Activated T-cell treated with anti-CD3 and anti-CD28 coated beads for 24 hours (primary cell): ENCODE results near the gene DNAAF2.
"Not testable (repeated sequence)": the region's sequence is repeated elsewhere in the genome, so short reads cannot be mapped to it uniquely, and the experiment has no call there.

ENCODE experiments used
- DNase-seq: peaks from one replicate; pipeline ENCODE4 v3.0.0-alpha.2; 2020; ENCODE audit warnings: low read depth

DNAAF2 gene

GRCh38 chr14:49622022-49622607, 12.9 kb downstream of the DNAAF2 start:
- DNase-seq, result no peak

- DNase-seq, result peak; percentile 44
These were observed 13.7 kb downstream of the DNAAF2 start for GRCh38 chr14:49621114-49621881.

- DNase-seq, result peak; percentile 93
These were observed 14.6 kb downstream of the DNAAF2 start, which contains the start of the genes MGAT2 and RPL36AL for GRCh38 chr14:49620182-49621113. Gene MGAT2, plus strand, starts transcription at chr14:49620799. Its CDS starts 470 bp downstream, at chr14:49621269. Gene RPL36AL, minus strand, starts transcription at chr14:49620626. Its CDS starts 1,522 bp downstream, at chr14:49619104.

- no peak for DNase-seq
These were observed 15.3 kb downstream of the DNAAF2 start for GRCh38 chr14:49619730-49620129.

GRCh38 chr14:49619273-49619672, 15.8 kb downstream of the DNAAF2 start:
- DNase-seq, result not testable (repeated sequence)

- no peak for DNase-seq
These were observed 17.1 kb downstream of the DNAAF2 start for GRCh38 chr14:49617852-49618519.

- DNase-seq, result no peak
These were observed 19.3 kb downstream of the DNAAF2 start for GRCh38 chr14:49615776-49616175.

- DNase-seq, result no peak
These were observed 20.8 kb downstream of the DNAAF2 start for GRCh38 chr14:49614196-49614595.

GRCh38 chr14:49612671-49613070, 22.4 kb downstream of the DNAAF2 start:
- no peak for DNase-seq

GRCh38 chr14:49612251-49612650, 22.8 kb downstream of the DNAAF2 start:
- DNase-seq, result no peak

GRCh38 chr14:49607583-49607982, 27.5 kb downstream of the DNAAF2 start:
- no peak for DNase-seq

GRCh38 chr14:49598485-49599300, 36.4 kb downstream of the DNAAF2 start, which contains the start of gene LRR1:
Gene LRR1, plus strand, starts transcription at chr14:49598940. Its CDS starts 81 bp downstream, at chr14:49599021.
- peak; percentile 81 for DNase-seq

GRCh38 chr14:49598189-49598484, 36.9 kb downstream of the DNAAF2 start:
- DNase-seq, result no peak

- no peak for DNase-seq
These were observed 40.5 kb downstream of the DNAAF2 start for GRCh38 chr14:49594347-49595091.

- no peak for DNase-seq
These were observed 42.0 kb downstream of the DNAAF2 start for GRCh38 chr14:49593016-49593415.

- no peak for DNase-seq
These were observed 45.7 kb downstream of the DNAAF2 start for GRCh38 chr14:49589387-49589786.

GRCh38 chr14:49586673-49587460, 48.2 kb downstream of the DNAAF2 start:
- peak; percentile 44 for DNase-seq

GRCh38 chr14:49585803-49586672, 49.0 kb downstream of the DNAAF2 start, which contains the start of gene RPS29:
Gene RPS29, minus strand, starts transcription at chr14:49586380. Its CDS starts 34 bp downstream, at chr14:49586346.
- peak; percentile 99 for DNase-seq
